SK-N-SH (cell line): ENCODE results near the gene GK.

ENCODE experiments used
- CHD2 ChIP-seq: fragments of 150-350 bp; IDR thresholded peaks from 2 replicates; pipeline ENCODE4 v1.6.1; 2018; ENCODE audit warnings: low read length; ENCODE audit not compliant: partially characterized antibody
- ELF1 ChIP-seq: IDR thresholded peaks from 2 replicates; pipeline ENCODE4 v1.4.0; 2012
- EZH2phosphoT487 ChIP-seq: fragments of 200-600 bp; sonication (generic); IDR thresholded peaks from 2 replicates; pipeline ENCODE4 v1.6.1; 2017; ENCODE audit warnings: low read depth, mixed run types, mild to moderate bottlenecking, antibody characterized with exemption, moderate library complexity, borderline replicate concordance
- FOSL2 ChIP-seq: IDR thresholded peaks from 2 replicates; pipeline ENCODE4 v1.4.0; 2012; ENCODE audit warnings: low read depth, mild to moderate bottlenecking, moderate library complexity, borderline replicate concordance
- FOXM1 ChIP-seq: IDR thresholded peaks from 2 replicates; pipeline ENCODE4 v1.4.0; 2012; ENCODE audit warnings: low read depth, mild to moderate bottlenecking
- JUND ChIP-seq: IDR thresholded peaks from 2 replicates; pipeline ENCODE4 v1.4.0; 2012
- MXI1 ChIP-seq: IDR thresholded peaks from 2 replicates; pipeline ENCODE4 v1.6.1; 2012; ENCODE audit warnings: mild to moderate bottlenecking, low read depth, low read length, improper control_type of control experiment
- POLR2AphosphoS5 ChIP-seq: IDR thresholded peaks from 2 replicates; pipeline ENCODE4 v1.6.1; 2012; ENCODE audit warnings: low read depth, low read length
- RAD21 ChIP-seq: IDR thresholded peaks from 2 replicates; pipeline ENCODE4 v1.6.1; 2012; ENCODE audit warnings: mild to moderate bottlenecking, low read length
- TAF1 ChIP-seq: IDR thresholded peaks from 2 replicates; pipeline ENCODE4 v1.6.1; 2012; ENCODE audit warnings: low read depth, mild to moderate bottlenecking, low read length, moderate library complexity, borderline replicate concordance
- TEAD4 ChIP-seq: IDR thresholded peaks from 2 replicates; pipeline ENCODE4 v1.4.0; 2012; ENCODE audit warnings: mild to moderate bottlenecking, borderline replicate concordance; ENCODE audit not compliant: insufficient read depth
- TF ChIP-seq, protein P1 (sequence below): fragments of 200-600 bp; sonication (generic); IDR thresholded peaks from 2 replicates; pipeline ENCODE4 v1.6.1; 2017; ENCODE audit warnings: antibody characterized with exemption, mild to moderate bottlenecking, moderate library complexity
- TF ChIP-seq, protein P2 (sequence below): IDR thresholded peaks from 2 replicates; pipeline ENCODE4; 2012

DNA sequence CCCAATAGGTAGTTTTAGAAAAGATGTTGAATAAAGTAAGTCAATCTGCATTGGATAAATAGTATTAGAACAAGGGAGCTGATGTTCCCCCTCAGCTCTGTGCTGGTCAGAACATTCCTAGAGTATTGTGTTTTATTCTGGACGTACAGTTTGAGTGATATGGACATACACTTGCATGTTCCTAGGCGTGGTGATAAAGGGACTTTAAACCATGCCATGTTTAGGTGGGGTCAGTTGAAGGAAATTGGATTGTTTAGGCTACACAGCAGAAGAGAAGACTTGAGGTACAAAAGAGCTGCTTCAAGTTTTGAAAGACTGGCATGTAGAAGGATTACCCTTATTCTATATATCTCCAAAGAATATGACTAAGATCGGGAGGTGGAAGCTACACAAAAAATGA lies 21.6 kb downstream of the GK start:
- no peak for TF ChIP-seq TAF1
- TF ChIP-seq, protein P1, sequence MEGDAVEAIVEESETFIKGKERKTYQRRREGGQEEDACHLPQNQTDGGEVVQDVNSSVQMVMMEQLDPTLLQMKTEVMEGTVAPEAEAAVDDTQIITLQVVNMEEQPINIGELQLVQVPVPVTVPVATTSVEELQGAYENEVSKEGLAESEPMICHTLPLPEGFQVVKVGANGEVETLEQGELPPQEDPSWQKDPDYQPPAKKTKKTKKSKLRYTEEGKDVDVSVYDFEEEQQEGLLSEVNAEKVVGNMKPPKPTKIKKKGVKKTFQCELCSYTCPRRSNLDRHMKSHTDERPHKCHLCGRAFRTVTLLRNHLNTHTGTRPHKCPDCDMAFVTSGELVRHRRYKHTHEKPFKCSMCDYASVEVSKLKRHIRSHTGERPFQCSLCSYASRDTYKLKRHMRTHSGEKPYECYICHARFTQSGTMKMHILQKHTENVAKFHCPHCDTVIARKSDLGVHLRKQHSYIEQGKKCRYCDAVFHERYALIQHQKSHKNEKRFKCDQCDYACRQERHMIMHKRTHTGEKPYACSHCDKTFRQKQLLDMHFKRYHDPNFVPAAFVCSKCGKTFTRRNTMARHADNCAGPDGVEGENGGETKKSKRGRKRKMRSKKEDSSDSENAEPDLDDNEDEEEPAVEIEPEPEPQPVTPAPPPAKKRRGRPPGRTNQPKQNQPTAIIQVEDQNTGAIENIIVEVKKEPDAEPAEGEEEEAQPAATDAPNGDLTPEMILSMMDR: no peak
- no peak for TF ChIP-seq ELF1
- no peak for TF ChIP-seq POLR2AphosphoS5
- TF ChIP-seq, protein P2, sequence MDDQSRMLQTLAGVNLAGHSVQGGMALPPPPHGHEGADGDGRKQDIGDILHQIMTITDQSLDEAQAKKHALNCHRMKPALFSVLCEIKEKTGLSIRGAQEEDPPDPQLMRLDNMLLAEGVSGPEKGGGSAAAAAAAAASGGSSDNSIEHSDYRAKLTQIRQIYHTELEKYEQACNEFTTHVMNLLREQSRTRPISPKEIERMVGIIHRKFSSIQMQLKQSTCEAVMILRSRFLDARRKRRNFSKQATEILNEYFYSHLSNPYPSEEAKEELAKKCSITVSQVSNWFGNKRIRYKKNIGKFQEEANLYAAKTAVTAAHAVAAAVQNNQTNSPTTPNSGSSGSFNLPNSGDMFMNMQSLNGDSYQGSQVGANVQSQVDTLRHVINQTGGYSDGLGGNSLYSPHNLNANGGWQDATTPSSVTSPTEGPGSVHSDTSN: no peak
- no peak for TF ChIP-seq EZH2phosphoT487
- no peak for TF ChIP-seq MXI1
- no peak for TF ChIP-seq FOSL2
- TF ChIP-seq FOXM1: no peak
- no peak for TF ChIP-seq RAD21
- no peak for TF ChIP-seq TEAD4
- TF ChIP-seq CHD2: no peak
- no peak for TF ChIP-seq JUND
